Keratinocyte (primary cell): Measurements from ENCODE around the gene ODAM.

Source experiments
- CTCF ChIP-seq, 3 experiments: IDR thresholded peaks in 1 of 3; conservative IDR thresholded peaks in 1 of 3; optimal IDR thresholded peaks in 1 of 3; 2 replicates in 2 of 3; 3 replicates in 1 of 3; pipeline versions ENCODE3 to v1.5.1; 2011; ENCODE audit warnings: low read length in 3 of 3, mild to moderate bottlenecking in 3 of 3, moderate library complexity in 2 of 3, control low read depth in 1 of 3, inconsistent platforms in 1 of 3; ENCODE audit not compliant: insufficient read depth in 2 of 3; ENCODE audit errors: extremely low read depth in 1 of 3
- EZH2 ChIP-seq: IDR thresholded peaks from one replicate; pipeline ENCODE4 v1.6.1; 2012; ENCODE audit warnings: inconsistent platforms, mild to moderate bottlenecking, low read length, moderate library complexity

DNA sequence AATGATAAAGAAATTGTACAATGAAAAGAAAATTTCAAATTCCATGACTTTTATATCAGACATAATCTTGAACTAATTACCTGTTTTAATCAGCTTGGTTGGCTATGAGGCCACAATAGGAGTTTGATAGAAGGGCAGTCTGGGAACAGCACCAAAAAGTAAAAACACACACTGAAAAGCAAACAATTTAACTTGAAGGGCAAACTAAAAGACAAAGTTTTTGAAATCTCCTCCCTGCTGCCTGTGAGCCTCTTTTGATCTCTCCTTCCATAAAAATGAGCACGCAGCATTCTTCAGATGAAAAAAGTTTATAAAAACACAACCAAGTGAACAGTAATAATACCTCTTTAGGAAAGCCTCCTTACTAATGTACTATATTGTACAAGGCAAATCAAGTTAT, 8.1 kb downstream of the ODAM start:
- TF ChIP-seq CTCF (optimal IDR thresholded peaks at IDR 0.05 in 1 of 3, IDR thresholded peaks at IDR 0.05 in 1 of 3, conservative IDR thresholded peaks at IDR 0.05 in 1 of 3; ENCODE audit: extremely low read depth in 1 of 3, insufficient read depth in 2 of 3, low read length in 3 of 3) (no peak), EZH2 (no peak)
